ENCODE measurements around the gene TFR2. TPM values are rescaled to one million over a fixed set of nuclear protein-coding genes. Genes with fewer than 3 reads are reported as not detected.

The TFR2 gene
- total RNA-seq, 1 experiment from 2014 or later: 11.8 TPM

- no TSS peak for BruUV-seq (replicated peaks)
- peak overlapping the region; percentile 95 for H3K27ac ChIP-seq (ENCODE audit: low read depth, low read length)
- H3K4me1 ChIP-seq (ENCODE audit: control insufficient read depth in 1 of 2, insufficient read depth in 2 of 2, low read length in 2 of 2): peaks cover 0 to 11% of the 10 kb centered on the region in 2 experiments; a peak in 1 of 4 replicates
- no peaks in the 10 kb centered on the region for H3K9me3 ChIP-seq (ENCODE audit: control insufficient read depth in 1 of 2, insufficient read depth in 1 of 2, low read depth in 1 of 2, low read length in 2 of 2)
- H3K9ac ChIP-seq (ENCODE audit: low read length): peak overlapping the region; percentile 87
- H3K27me3 ChIP-seq (ENCODE audit: insufficient read depth, low read length): no peaks in the 10 kb centered on the region
- POLR2A ChIA-PET: no interaction called here
- ATAC-seq (peak; percentile 34), DNase-seq (ENCODE audit: low read depth, low spot score) (no peak)
- TF ChIP-seq RAD21 (IDR thresholded peaks at IDR 0.05; ENCODE audit: low read depth) (no peak), ZFX (IDR thresholded peaks at IDR 0.05) (peak; percentile 39), JUND (IDR thresholded peaks at IDR 0.05) (no peak)
- peak overlapping the region; percentile 88 to 96 for H3K4me3 ChIP-seq (replicated peaks in 1 of 2; ENCODE audit: low read depth in 1 of 2, low read length in 2 of 2)
- RAD21 ChIA-PET (ENCODE audit: low non-redundant PET in 1 of 2, low total read pairs in 2 of 2, uncharacterized antibody in 2 of 2, unreplicated experiment in 2 of 2): no interaction called here
- peaks cover 4 to 15% of the 10 kb centered on the region in 2 experiments; a peak in 3 of 4 replicates for H3K36me3 ChIP-seq (ENCODE audit: control insufficient read depth in 1 of 2, insufficient read depth in 2 of 2, low read length in 2 of 2)
- H2AFZ ChIP-seq (ENCODE audit: low read depth, low read length, poor library complexity, severe bottlenecking): no peak overlapping the region
- H3K79me2 ChIP-seq (ENCODE audit: insufficient read depth, low read length): peaks cover 26% of the 10 kb centered on the region
- no peaks in the 10 kb centered on the region for H3K9me2 ChIP-seq (ENCODE audit: insufficient read depth)
- no peaks in the 10 kb centered on the region for H4K20me1 ChIP-seq (ENCODE audit: insufficient read depth)
- CTCF ChIA-PET: no interaction called here
- H3K4me2 ChIP-seq (ENCODE audit: low read length): peak overlapping the region; percentile 94
- intact Hi-C loops (cut with micrococcal nuclease): loop anchor here (1.0 to 2.0 kb wide), 2 partner anchors 31 to 41 kb away; no protein-coding TSS in a partner anchor
Observed at GRCh38 chr7:100673942-100674410, 32.6 kb upstream of the TFR2 start.

DNA sequence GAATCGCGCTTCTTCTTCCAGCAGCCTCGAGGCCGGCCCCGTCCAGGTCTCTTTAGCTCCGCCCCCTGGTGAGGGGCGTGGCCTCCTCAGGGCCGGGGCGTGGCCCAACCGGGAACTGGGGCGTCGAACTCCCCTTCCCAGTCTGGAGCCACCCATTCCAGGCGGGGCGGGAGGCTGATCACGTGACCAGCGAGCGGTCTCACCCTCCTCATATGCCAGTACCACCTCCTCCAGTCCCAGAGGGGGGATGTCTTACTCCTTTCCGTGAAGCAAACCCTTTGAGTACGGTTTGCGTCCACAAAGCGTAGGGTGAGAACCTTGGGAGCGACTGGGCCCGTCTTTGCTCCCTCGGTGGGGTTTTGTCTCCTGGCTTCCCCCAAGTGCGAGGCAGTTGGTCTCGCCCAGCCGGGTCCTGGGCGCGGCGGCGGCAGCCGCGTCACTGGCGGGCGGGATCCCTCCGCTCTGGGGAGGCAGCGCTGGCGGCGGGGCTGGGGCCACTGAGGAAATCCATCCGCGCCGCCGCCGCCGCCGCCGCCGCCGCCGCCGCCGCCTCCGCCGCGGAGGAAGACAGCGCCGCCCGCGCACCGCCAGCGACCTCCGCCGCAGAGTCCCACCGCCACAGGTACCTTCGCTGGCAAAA lies 32.1 kb upstream of the TFR2 start, which contains the start of gene GNB2:
Gene GNB2 (plus strand): TSS at position 439 of the 640 bp plus-strand sequence. CDS start 2,526 bp downstream, outside the sequence.
- CTCF ChIA-PET: interaction anchor here (0.8 to 1.1 kb wide), 3 partner anchors 41 to 204 kb away, joined by 3 read pairs; no protein-coding TSS in a partner anchor
- intact Hi-C loops (cut with micrococcal nuclease): loop anchor here (1.0 to 2.0 kb wide), 2 partner anchors 32 to 41 kb away; no protein-coding TSS in a partner anchor
- RAD21 ChIA-PET (ENCODE audit: low non-redundant PET in 1 of 2, low total read pairs in 2 of 2, uncharacterized antibody in 2 of 2, unreplicated experiment in 2 of 2): interaction anchor here in 1 of 2 experiments (0.6 to 0.8 kb wide), 2 partner anchors 41 to 114 kb away, joined by 3 to 4 read pairs; no protein-coding TSS in a partner anchor
- Histone ChIP-seq H3K4me2 (ENCODE audit: low read length) (peak within 1 kb of the TSS; percentile 94), H3K9me3 (ENCODE audit: control insufficient read depth in 1 of 2, insufficient read depth in 1 of 2, low read depth in 1 of 2, low read length in 2 of 2) (no peaks in the 10 kb centered on the region), H3K36me3 (ENCODE audit: control insufficient read depth in 1 of 2, insufficient read depth in 2 of 2, low read length in 2 of 2) (peaks cover 4 to 10% of the 10 kb centered on the region in 2 experiments; a peak in 3 of 4 replicates), H3K9me2 (ENCODE audit: insufficient read depth) (no peaks in the 10 kb centered on the region), H3K27me3 (ENCODE audit: insufficient read depth, low read length) (no peaks in the 10 kb centered on the region), H3K4me3 (replicated peaks in 1 of 2; ENCODE audit: low read depth in 1 of 2, low read length in 2 of 2) (peak within 1 kb of the TSS; percentile 88 to 96), H2AFZ (ENCODE audit: low read depth, low read length, poor library complexity, severe bottlenecking) (no peak within 1 kb of the TSS), H3K79me2 (ENCODE audit: insufficient read depth, low read length) (peaks cover 26% of the 10 kb centered on the region), H3K9ac (ENCODE audit: low read length) (peak within 1 kb of the TSS; percentile 87), H3K4me1 (ENCODE audit: control insufficient read depth in 1 of 2, insufficient read depth in 2 of 2, low read length in 2 of 2) (peaks cover 0 to 11% of the 10 kb centered on the region in 2 experiments; a peak in 1 of 4 replicates), H4K20me1 (ENCODE audit: insufficient read depth) (no peaks in the 10 kb centered on the region), H3K27ac (ENCODE audit: low read depth, low read length) (peak within 1 kb of the TSS; percentile 95)
- TF ChIP-seq POLR2AphosphoS5 (IDR thresholded peaks at IDR 0.05; ENCODE audit: low read depth, low read length): peak; percentile 77; the same call in 1 of the 2 replicates
- TF ChIP-seq ZNF274 (IDR thresholded peaks at IDR 0.05; ENCODE audit: low read depth, low read length): no peak
- peak; percentile 67 for TF ChIP-seq YY1 (IDR thresholded peaks at IDR 0.05; ENCODE audit: extremely low read depth, insufficient replicate concordance, low read depth, low read length)
- no peak for TF ChIP-seq EGR1 (IDR thresholded peaks at IDR 0.05; ENCODE audit: low read depth)
- TF ChIP-seq TCF7L2 (IDR thresholded peaks at IDR 0.05; ENCODE audit: borderline replicate concordance, extremely low read depth, insufficient read depth, insufficient read length): peak; percentile 74
- TF ChIP-seq, protein P1, sequence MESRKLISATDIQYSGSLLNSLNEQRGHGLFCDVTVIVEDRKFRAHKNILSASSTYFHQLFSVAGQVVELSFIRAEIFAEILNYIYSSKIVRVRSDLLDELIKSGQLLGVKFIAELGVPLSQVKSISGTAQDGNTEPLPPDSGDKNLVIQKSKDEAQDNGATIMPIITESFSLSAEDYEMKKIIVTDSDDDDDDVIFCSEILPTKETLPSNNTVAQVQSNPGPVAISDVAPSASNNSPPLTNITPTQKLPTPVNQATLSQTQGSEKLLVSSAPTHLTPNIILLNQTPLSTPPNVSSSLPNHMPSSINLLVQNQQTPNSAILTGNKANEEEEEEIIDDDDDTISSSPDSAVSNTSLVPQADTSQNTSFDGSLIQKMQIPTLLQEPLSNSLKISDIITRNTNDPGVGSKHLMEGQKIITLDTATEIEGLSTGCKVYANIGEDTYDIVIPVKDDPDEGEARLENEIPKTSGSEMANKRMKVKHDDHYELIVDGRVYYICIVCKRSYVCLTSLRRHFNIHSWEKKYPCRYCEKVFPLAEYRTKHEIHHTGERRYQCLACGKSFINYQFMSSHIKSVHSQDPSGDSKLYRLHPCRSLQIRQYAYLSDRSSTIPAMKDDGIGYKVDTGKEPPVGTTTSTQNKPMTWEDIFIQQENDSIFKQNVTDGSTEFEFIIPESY (IDR thresholded peaks at IDR 0.05; ENCODE audit: extremely low read depth, insufficient replicate concordance, low read length): peak; percentile 5
- peak; percentile 31 for TF ChIP-seq POLR2A (IDR thresholded peaks at IDR 0.05; ENCODE audit: borderline replicate concordance, extremely low read depth, insufficient read depth, insufficient read length)
- DNase-seq (ENCODE audit: low read depth, low spot score): peak; percentile 97
- POLR2A ChIA-PET: interaction anchor here (0.6 to 1.2 kb wide), 3 partner anchors 33 to 245 kb away, joined by 3 to 5 read pairs (median 3); partner anchors contain the start of genes FBXO24, LRCH4 and POP7
- ATAC-seq: peak; percentile 85
- BruUV-seq (replicated peaks): no TSS peak

All from HCT116 (cell line).